ES-I3 (cell line): ENCODE data around the gene ADH1B.
"Not testable (repeated sequence)": the region's sequence is repeated elsewhere in the genome, so short reads cannot be mapped to it uniquely, and the experiment has no call there.

Experiments
- H3K36me3 ChIP-seq: 2 replicates; pipeline ENCODE4 v1.6.1; 2013; ENCODE audit warnings: mild to moderate bottlenecking, low read length, control low read depth, moderate library complexity; ENCODE audit not compliant: insufficient read depth
- H3K4me1 ChIP-seq: 2 replicates; pipeline ENCODE4 v1.6.1; 2013; ENCODE audit warnings: mild to moderate bottlenecking, control low read depth, low read length; ENCODE audit not compliant: insufficient read depth
- H3K9ac ChIP-seq: 2 replicates; pipeline ENCODE4 v1.6.1; 2013; ENCODE audit warnings: low read depth, mild to moderate bottlenecking, low read length, moderate library complexity
- H3K9me3 ChIP-seq: 2 replicates; pipeline ENCODE4 v1.6.1; 2013; ENCODE audit warnings: mild to moderate bottlenecking, low read length, moderate library complexity; ENCODE audit not compliant: control insufficient read depth, insufficient read depth

ADH1B gene

DNA sequence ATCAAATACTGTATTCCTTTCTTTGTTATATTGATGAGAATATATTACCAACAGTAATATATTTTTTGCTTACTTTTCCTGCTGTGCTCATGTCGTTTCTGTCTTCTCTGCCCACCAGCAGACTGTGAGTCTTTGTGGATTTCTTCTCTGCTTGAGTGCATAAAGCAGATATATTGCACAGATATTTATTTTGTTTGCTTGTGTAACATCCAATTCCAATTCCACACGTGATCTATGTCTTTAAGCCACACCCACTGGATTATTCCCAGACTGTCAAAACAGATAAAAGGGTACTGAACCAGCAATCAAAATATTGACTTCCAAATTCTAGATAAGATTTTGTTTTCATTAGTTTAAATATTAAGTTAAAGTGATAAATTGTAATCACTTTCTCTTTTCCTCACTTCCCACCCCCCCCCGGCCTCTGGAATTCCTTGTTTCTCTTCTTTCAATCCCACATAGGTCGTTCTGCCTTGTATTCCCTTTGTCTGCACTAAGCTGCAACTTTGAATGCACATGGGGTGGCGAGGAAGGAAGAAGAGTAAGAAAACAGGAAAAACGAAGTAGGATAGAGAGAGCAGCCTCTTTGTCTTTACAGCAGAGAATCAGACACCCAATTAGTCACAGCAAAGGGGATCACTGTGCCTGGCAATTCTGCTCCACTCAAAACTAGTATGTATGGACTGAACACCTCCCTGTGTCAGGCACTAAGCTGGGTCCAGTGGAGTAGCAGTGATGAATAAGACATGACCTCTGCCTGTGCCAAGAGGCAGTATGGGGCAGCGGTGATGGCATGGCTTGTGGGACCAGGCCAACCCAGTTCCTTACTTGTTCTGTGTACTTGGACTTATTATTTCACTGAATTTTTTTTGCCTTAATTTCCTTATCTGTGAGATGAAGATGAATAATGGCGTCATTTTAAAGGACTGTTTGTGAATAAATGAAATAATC, at the start of gene ADH1B:
Gene ADH1B (minus strand): TSS at position 161 of the 951 bp plus-strand sequence. CDS start 70 bp downstream, at position 91.
- Histone ChIP-seq H3K9ac (no peak within 1 kb of the TSS), H3K9me3 (peaks cover 1% of the 10 kb centered on the region; the same call in 1 of the 2 replicates)

DNA sequence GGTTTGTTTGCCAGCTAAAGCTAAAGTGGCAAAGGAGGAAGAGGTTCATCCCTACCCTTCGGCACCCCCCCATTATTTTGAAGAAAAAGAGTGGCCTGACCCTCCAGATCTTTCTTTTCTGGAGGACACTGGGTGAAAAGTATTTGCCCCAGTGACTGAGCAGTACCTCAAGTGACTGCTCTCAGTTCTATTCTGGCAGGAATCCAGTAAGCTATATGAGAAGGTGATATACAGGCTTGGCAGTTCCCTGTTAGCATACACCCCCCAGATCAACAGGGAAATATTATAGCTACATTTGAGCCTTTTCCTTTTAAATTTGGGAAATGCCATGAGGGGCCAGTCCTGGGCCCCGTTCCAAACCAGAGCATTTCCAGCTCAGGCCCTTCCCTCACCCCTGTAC, 46.6 kb upstream of the ADH1B start:
- not testable (repeated sequence) for H3K4me1 ChIP-seq, H3K36me3 ChIP-seq, H3K9me3 ChIP-seq, H3K9ac ChIP-seq

More for the DNA sequence above, at the start of gene ADH1B:
- Histone ChIP-seq H3K4me1 (peaks cover 8% of the 10 kb centered on the region; the same call in 1 of the 2 replicates), H3K36me3 (no peaks in the 10 kb centered on the region)

DNA sequence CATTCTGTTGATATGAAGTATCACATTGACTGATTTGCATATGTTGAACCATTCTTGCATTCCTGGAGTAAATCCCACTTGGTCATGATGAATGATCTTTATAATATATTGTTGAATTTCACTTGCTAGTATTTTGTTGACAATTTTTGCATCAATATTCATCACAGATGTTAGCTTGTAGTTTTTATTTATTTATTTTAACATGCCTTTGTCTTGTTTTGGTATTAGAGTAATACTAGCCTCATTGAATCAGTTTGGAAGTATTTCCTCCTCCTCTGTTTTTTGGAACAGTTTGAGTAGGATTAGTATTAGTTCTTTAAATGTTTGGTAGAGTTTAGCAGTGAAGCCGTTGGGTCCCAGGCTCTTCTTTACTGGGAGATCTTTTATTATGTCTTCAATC, 45.3 kb upstream of the ADH1B start:
- no peaks in the 10 kb centered on the region for H3K9me3 ChIP-seq
- H3K9ac ChIP-seq: no peak overlapping the region
- no peaks in the 10 kb centered on the region for H3K36me3 ChIP-seq
- H3K4me1 ChIP-seq: no peaks in the 10 kb centered on the region; the same call in 1 of the 2 replicates

DNA sequence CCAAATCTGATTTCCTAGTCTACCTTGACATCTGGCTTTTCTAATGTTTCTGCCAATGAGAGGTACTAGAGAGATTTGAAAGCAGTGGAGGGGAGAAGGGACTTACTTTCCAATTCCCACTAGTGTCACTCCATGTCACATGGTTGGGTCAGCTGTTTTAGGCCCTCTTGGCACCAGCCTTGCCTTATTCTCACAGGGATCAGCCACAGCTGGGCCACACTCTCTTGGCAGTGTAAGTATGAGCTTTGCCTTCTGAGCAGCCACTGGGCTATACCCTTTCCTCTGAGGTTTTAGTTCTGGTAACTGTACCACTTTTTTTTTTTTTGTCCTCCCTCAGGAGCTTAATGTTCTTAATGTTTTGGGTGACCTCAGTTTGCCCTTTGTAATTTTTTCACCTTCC, 41.6 kb upstream of the ADH1B start:
- no peaks in the 10 kb centered on the region for H3K9me3 ChIP-seq
- H3K36me3 ChIP-seq: no peaks in the 10 kb centered on the region
- H3K9ac ChIP-seq: no peak overlapping the region
- no peaks in the 10 kb centered on the region; the same call in 1 of the 2 replicates for H3K4me1 ChIP-seq

DNA sequence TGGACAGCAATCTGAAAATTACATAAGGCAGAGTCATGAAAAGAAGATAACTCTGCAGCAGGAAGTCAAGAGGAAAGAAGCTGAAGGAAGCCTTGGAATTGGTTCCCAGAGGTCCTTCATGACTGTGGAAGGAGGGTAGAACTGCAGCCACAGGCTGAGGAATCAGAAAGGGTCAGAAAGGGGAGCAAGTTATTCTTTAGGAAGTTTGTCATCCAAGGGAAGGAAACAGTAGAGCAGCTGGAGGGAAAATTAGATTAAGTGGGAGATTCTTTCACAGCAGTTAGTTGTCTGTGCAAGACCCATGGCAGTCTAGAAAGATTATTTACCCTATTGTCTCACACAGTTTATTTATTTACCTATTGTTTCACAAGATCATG, 40.7 kb upstream of the ADH1B start:
- H3K9ac ChIP-seq: no peak overlapping the region
- no peaks in the 10 kb centered on the region; the same call in 1 of the 2 replicates for H3K36me3 ChIP-seq
- H3K9me3 ChIP-seq: no peaks in the 10 kb centered on the region
- H3K4me1 ChIP-seq: no peaks in the 10 kb centered on the region; the same call in 1 of the 2 replicates

DNA sequence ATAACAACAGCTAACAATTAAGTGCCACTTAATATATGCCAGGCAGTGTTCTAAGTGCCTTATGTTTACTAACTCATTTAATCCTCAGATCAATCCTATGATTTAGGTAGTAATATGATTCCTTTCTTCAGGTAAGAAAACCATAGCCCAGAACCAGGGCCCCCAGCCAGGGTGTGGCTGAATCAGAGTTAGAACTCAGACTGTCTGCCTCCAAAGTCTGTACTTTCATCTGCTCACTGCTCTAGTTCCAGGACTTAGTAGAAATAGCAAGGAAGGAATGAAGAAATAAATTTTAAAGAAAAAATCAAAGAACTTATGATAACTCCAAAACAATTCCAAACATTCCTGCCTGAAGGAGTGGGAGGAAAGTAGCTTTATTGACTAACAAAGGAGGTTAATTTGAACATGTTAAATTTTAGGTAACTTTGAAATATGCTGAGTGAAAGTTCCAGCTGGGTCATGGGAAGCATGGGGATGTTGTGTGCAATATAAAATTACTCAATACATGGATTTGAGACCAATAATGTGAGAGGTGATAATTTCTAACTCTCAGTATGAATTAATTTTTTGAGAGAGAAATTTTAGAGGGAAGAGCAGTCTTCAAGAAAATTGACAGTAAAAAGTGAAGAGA, 40.2 kb upstream of the ADH1B start:
- Histone ChIP-seq H3K4me1 (no peaks in the 10 kb centered on the region; the same call in 1 of the 2 replicates), H3K9ac (no peak overlapping the region), H3K9me3 (no peaks in the 10 kb centered on the region), H3K36me3 (no peaks in the 10 kb centered on the region; the same call in 1 of the 2 replicates)

DNA sequence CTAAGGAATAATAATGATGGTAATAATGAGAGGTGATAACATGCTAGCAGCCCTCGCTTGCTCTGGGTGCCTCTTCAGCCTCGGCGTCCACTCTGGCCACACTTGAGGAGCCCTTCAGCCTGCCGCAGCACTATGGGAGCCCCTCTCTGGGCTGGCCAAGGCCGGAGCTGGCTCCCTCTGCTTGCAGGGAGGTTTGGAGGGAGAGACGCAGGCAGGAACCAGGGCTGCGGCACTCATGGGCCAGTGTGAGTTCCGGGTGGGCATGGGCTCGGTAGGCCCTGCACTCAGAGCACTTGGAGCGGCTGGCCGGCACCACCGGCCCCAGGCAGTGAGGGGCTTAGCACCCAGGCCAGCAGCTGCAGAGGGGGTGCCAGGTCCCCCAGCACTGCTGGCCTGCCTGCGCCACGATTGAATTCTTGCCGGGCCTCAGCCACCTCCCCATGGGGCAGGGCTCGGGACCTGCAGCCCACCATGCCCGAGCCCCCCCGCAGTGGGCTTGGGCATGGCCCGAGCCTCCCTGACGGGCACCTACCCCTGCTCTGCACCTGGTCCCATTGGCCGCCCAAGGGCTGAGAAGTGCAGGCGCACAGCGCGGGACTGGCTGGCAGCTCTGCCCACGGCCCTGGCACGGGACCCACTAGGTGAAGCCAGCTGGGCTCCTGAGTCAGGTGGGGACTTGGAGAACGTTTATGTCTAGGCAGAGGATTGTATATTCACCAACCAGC, 38.4 kb upstream of the ADH1B start:
- H3K9me3 ChIP-seq: no peaks in the 10 kb centered on the region; the same call in 1 of the 2 replicates
- H3K4me1 ChIP-seq: no peaks in the 10 kb centered on the region; the same call in 1 of the 2 replicates
- H3K9ac ChIP-seq: no peak overlapping the region
- no peaks in the 10 kb centered on the region; the same call in 1 of the 2 replicates for H3K36me3 ChIP-seq

DNA sequence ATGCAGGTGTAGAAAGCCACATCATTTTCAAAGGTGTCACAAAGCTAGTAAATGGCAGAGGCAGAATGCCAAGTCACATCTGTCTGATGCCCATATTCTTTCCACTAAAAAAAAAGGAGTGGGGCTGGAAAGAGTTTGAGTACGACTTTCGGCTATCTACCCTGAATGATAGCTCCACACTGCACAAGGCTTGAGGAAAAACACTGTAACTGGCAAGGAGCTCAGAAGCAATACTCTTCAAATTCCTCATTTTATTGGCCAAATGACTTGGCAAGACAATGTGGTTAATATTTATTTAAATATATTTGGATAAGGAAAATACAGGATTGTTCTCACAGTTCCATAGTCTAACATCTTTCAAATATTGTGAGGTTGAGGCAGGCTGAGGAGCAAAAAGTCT, 36.7 kb upstream of the ADH1B start:
- no peaks in the 10 kb centered on the region; the same call in 1 of the 2 replicates for H3K36me3 ChIP-seq
- H3K4me1 ChIP-seq: no peaks in the 10 kb centered on the region; the same call in 1 of the 2 replicates
- H3K9me3 ChIP-seq: no peaks in the 10 kb centered on the region; the same call in 1 of the 2 replicates
- no peak overlapping the region for H3K9ac ChIP-seq

DNA sequence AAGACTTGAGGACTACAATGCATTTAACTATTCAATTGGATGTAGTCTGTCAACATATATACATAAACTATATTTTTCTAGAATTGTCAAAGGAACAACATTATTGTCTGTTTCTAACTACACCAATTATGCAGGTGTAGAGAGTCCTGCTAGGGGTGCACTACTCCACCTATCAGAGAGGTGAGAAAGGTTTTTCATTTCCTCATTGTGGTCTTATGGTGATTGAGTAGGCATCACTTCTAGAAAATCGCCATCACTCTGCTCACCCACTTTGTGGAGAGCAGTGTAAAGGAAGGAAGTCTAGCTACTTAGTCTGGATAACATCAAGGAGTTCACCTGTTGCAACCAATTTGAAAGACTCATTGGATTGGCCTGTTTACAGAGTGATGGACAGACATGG, 35.8 kb upstream of the ADH1B start:
- no peaks in the 10 kb centered on the region; the same call in 1 of the 2 replicates for H3K9me3 ChIP-seq
- no peaks in the 10 kb centered on the region; the same call in 1 of the 2 replicates for H3K4me1 ChIP-seq
- H3K9ac ChIP-seq: no peak overlapping the region
- H3K36me3 ChIP-seq: no peaks in the 10 kb centered on the region; the same call in 1 of the 2 replicates

DNA sequence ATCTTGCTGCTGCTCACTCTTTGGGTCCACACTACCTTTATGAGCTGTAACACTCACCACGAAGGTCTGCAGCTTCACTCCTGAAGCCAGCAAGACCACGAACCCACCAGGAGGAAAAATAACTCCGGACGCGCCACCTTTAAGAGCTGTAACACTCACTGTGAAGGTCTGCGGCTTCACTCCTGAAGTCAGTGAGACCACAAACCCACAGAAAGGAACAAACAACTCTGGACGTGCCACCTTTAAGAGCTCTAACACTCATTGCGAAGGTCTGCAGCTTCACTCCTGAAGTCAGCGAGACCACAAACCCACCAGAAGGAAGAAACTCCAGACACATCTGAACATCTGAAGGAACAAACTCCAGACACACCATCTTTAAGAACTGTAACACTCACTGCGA, 34.9 kb upstream of the ADH1B start:
- H3K9me3 ChIP-seq, H3K4me1 ChIP-seq, H3K9ac ChIP-seq, H3K36me3 ChIP-seq: not testable (repeated sequence)

DNA sequence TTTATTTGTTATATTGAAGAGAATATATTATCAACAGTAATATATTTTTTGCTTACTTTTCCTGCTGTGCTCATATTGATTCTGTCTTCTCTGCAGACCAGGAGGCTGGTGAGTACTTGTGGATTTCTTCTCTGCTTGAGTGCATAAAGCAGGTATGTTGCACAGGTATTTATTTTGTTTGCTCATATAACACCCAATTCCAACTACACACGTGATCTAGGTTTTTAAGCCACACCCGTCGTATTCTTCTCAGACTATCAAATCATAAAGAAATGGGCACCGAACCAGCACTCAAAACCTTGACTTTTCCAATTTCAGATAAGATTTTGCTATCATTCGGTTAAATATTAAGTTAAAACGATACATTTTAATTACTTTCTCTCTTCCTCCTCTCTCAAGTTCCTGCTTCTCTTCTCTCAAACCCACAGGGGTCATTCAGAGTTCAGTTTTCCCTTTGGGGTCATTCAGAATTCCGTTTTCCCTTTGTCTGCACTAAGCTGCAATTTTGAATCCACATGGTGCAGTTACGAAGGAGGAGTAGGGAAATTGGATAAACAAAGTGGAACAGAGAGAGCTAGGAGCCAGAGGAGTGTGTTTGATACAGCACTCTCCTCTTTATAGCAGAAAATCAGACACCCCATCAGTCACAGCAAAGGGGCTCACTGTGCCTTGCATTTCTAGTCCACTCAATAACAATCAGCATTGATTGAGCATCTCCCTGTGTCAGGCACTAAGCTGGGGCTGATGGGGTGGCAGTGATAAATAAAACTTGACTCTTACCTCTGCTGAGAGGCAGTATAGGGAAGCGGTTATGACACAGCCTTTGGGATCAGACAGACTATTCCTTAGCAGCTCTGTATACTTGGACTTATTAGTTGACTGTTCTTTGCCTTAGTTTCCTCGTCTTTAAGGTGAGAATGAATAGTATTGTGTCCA, 31.7 kb upstream of the ADH1B start, which contains the start of gene ADH1C:
Gene ADH1C (minus strand): TSS at position 145 of the 936 bp plus-strand sequence. CDS start 71 bp downstream, at position 74.
- Histone ChIP-seq H3K9ac (no peak within 1 kb of the TSS), H3K9me3 (no peaks in the 10 kb centered on the region; the same call in 1 of the 2 replicates), H3K4me1 (no peaks in the 10 kb centered on the region), H3K36me3 (no peaks in the 10 kb centered on the region; the same call in 1 of the 2 replicates)

DNA sequence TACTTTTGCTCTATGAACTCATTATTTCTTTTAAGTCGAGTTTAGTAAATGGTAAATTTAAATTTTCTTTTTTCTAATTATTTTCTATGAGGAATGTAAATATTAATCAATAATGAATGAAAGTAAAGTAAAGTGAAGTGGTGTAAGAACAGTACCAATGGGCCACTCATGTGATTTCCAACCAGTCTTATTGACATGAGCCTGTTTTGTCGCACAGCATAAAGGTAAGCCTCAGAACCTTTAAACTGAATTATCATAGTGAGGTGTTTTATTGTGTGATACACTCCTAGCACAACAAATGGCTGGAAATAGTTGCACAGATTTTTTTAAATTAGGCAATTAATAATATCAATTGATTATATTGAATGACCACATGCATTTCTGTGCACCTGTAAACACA, 30.3 kb upstream of the ADH1B start:
- no peak overlapping the region for H3K9ac ChIP-seq
- H3K36me3 ChIP-seq: no peaks in the 10 kb centered on the region
- H3K9me3 ChIP-seq: no peaks in the 10 kb centered on the region; the same call in 1 of the 2 replicates
- no peaks in the 10 kb centered on the region for H3K4me1 ChIP-seq

DNA sequence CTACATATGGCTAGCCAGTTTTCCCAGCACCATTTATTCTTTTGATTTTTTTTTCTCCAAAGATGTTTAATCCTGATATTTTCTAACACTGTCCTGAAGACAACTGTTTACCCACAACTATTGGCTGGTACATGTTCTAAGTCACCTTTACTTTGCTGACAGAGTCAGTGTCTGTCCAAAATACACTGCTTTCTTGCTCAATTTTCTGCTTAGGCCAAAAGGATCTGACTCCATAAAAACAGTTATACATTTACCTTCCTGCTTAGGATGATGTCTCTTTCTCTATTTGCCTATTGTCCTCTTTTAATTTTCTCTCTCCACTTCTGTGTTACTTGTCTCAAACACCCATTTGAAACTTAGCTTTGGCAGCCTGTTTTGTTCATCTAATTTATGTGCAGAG, 28.1 kb upstream of the ADH1B start:
- H3K4me1 ChIP-seq: no peaks in the 10 kb centered on the region
- H3K9ac ChIP-seq: no peak overlapping the region
- no peaks in the 10 kb centered on the region for H3K36me3 ChIP-seq
- H3K9me3 ChIP-seq: no peaks in the 10 kb centered on the region
